ENCODE results near the gene GAREM1. TPM values are rescaled to one million over a fixed set of nuclear protein-coding genes. Genes with fewer than 3 reads are reported as not detected.
"Not testable (repeated sequence)": the region's sequence is repeated elsewhere in the genome, so short reads cannot be mapped to it uniquely, and the experiment has no call there.

The GAREM1 gene
- total and polyA plus RNA-seq, 2 donors from 2014 or later: 7.0 to 47.0 TPM

GRCh38 chr18:32242395-32242794 is 228.3 kb downstream of the GAREM1 start:
- FAIRE-seq (no peak), DNase-seq (no peak)
- Histone ChIP-seq H3K27ac (ENCODE audit: low read depth in 2 of 2, low read length in 2 of 2) (no peak overlapping the region), H3K9ac (ENCODE audit: low read length in 3 of 3) (no peak overlapping the region), H3K4me1 (ENCODE audit: control insufficient read depth in 2 of 3, insufficient read depth in 2 of 3, low read depth in 1 of 3, low read length in 3 of 3) (no peaks in the 10 kb centered on the region), H3K27me3 (ENCODE audit: control insufficient read depth, insufficient read depth, low read length) (no peaks in the 10 kb centered on the region), H3K9me3 (ENCODE audit: control insufficient read depth in 2 of 3, insufficient read depth in 1 of 3, low read length in 3 of 3) (no peaks in the 10 kb centered on the region), H3K4me3 (ENCODE audit: low read length in 3 of 3) (no peak overlapping the region), H3K36me3 (ENCODE audit: control insufficient read depth in 2 of 3, insufficient read depth in 3 of 3, low read length in 3 of 3) (no peaks in the 10 kb centered on the region)
- TF ChIP-seq CTCF (IDR thresholded peaks at IDR 0.05; ENCODE audit: borderline replicate concordance, extremely low read depth, insufficient read depth): no peak
- intact Hi-C loops (cut with DNase I): no loop called here

- FAIRE-seq (no peak), DNase-seq (no peak)
- no peak for TF ChIP-seq CTCF (IDR thresholded peaks at IDR 0.05; ENCODE audit: borderline replicate concordance, extremely low read depth, insufficient read depth)
- intact Hi-C loops (cut with DNase I): no loop called here
- no peaks in the 10 kb centered on the region for H3K4me1 ChIP-seq (ENCODE audit: control insufficient read depth in 2 of 3, insufficient read depth in 2 of 3, low read depth in 1 of 3, low read length in 3 of 3)
- no peaks in the 10 kb centered on the region for H3K9me3 ChIP-seq (ENCODE audit: control insufficient read depth in 2 of 3, insufficient read depth in 1 of 3, low read length in 3 of 3)
- H3K27ac ChIP-seq (ENCODE audit: low read depth in 2 of 2, low read length in 2 of 2): no peak overlapping the region
- no peaks in the 10 kb centered on the region for H3K36me3 ChIP-seq (ENCODE audit: control insufficient read depth in 2 of 3, insufficient read depth in 3 of 3, low read length in 3 of 3)
- H3K27me3 ChIP-seq (ENCODE audit: control insufficient read depth, insufficient read depth, low read length): no peaks in the 10 kb centered on the region
- no peak overlapping the region for H3K4me3 ChIP-seq (ENCODE audit: low read length in 3 of 3)
- no peak overlapping the region for H3K9ac ChIP-seq (ENCODE audit: low read length in 3 of 3)
Observed at GRCh38 chr18:32238635-32239268, 231.9 kb downstream of the GAREM1 start.

- no peak for DNase-seq
- Histone ChIP-seq H3K27me3 (ENCODE audit: control insufficient read depth, insufficient read depth, low read length) (no peaks in the 10 kb centered on the region), H3K27ac (ENCODE audit: low read depth in 2 of 2, low read length in 2 of 2) (no peak overlapping the region), H3K36me3 (ENCODE audit: control insufficient read depth in 2 of 3, insufficient read depth in 3 of 3, low read length in 3 of 3) (no peaks in the 10 kb centered on the region), H3K9me3 (ENCODE audit: control insufficient read depth in 2 of 3, insufficient read depth in 1 of 3, low read length in 3 of 3) (no peaks in the 10 kb centered on the region), H3K4me3 (ENCODE audit: low read length in 3 of 3) (no peak overlapping the region), H3K4me1 (ENCODE audit: control insufficient read depth in 2 of 3, insufficient read depth in 2 of 3, low read depth in 1 of 3, low read length in 3 of 3) (no peaks in the 10 kb centered on the region), H3K9ac (ENCODE audit: low read length in 3 of 3) (no peak overlapping the region)
- no peak for TF ChIP-seq CTCF (IDR thresholded peaks at IDR 0.05; ENCODE audit: borderline replicate concordance, extremely low read depth, insufficient read depth)
- intact Hi-C loops (cut with DNase I): no loop called here
- FAIRE-seq: no peak
Observed at GRCh38 chr18:32237049-32237448, 233.6 kb downstream of the GAREM1 start.

GRCh38 chr18:32233348-32233747 is 237.3 kb downstream of the GAREM1 start:
- intact Hi-C loops (cut with DNase I); H3K9ac ChIP-seq (ENCODE audit: low read length in 3 of 3); H3K36me3 ChIP-seq (ENCODE audit: control insufficient read depth in 2 of 3, insufficient read depth in 3 of 3, low read length in 3 of 3); FAIRE-seq; DNase-seq; H3K9me3 ChIP-seq (ENCODE audit: control insufficient read depth in 2 of 3, insufficient read depth in 1 of 3, low read length in 3 of 3); H3K4me1 ChIP-seq (ENCODE audit: control insufficient read depth in 2 of 3, insufficient read depth in 2 of 3, low read depth in 1 of 3, low read length in 3 of 3); H3K27ac ChIP-seq (ENCODE audit: low read depth in 2 of 2, low read length in 2 of 2); H3K27me3 ChIP-seq (ENCODE audit: control insufficient read depth, insufficient read depth, low read length); H3K4me3 ChIP-seq (ENCODE audit: low read length in 3 of 3): not testable (repeated sequence)

Measured in kidney (tissue), 14 donors.